Activated B cell treated with CpG ODN at 0.5 μM for 24 hours (primary cell): Measurements from ENCODE around the gene TIMM17B. TPM values are rescaled to one million over a fixed set of nuclear protein-coding genes. Genes with fewer than 3 reads are reported as not detected.

ENCODE experiments used
- ATAC-seq: fragments of 200-7000 bp; cut with Tn5 transposase; one replicate; pipeline ENCODE4 v1.10.0; 2021; ENCODE audit warnings: low read depth, mild to moderate bottlenecking, moderate library complexity
- CTCF ChIA-PET: fragments of 350-600 bp; sonication (Branson Sonifier 250); formaldehyde crosslinking; loops from one replicate; lab custom pipeline; 2021; ENCODE audit warnings: antibody characterized with exemption; lab: Charles Lee
- POLR2A ChIA-PET: fragments of 350-600 bp; sonication (Branson Sonifier 250); formaldehyde crosslinking; loops from one replicate; lab custom pipeline; 2021; ENCODE audit warnings: antibody characterized with exemption; lab: Charles Lee
- DNase-seq: peaks from one replicate; pipeline ENCODE4 v3.0.0; 2022
- H3K27ac Mint-ChIP-seq: one replicate; pipeline ENCODE4 v1.8.0; 2020; ENCODE audit warnings: mixed read lengths
- H3K27me3 Mint-ChIP-seq: one replicate; pipeline ENCODE4 v1.8.0; 2021; ENCODE audit warnings: mixed read lengths
- H3K36me3 Mint-ChIP-seq: one replicate; pipeline ENCODE4 v1.8.0; 2021; ENCODE audit warnings: low read depth, mixed read lengths
- H3K4me1 Mint-ChIP-seq: one replicate; pipeline ENCODE4 v1.8.0; 2021; ENCODE audit warnings: mixed read lengths
- H3K4me3 Mint-ChIP-seq: one replicate; pipeline ENCODE4 v1.8.0; 2020; ENCODE audit warnings: mild to moderate bottlenecking, mixed read lengths
- H3K9me3 Mint-ChIP-seq: one replicate; pipeline ENCODE4 v1.8.0; 2020; ENCODE audit warnings: mixed read lengths
- intact Hi-C: fragments of 100-400 bp; cut with micrococcal nuclease; formaldehyde crosslinking; loops from one replicate; pipeline ENCODE4 v1.15.1; 2024
- total RNA-seq: library from RNA; stranded (reverse); gene quantifications from 2 replicates; pipeline ENCODE4 v1.2.3, GENCODE V29; 2022
- TF ChIP-seq, protein P1 (sequence below): fragments of 200-600 bp; IDR thresholded peaks from one replicate; pipeline ENCODE4 v1.8.0; 2022; ENCODE audit warnings: antibody characterized with exemption, mild to moderate bottlenecking

Gene TIMM17B
- total RNA-seq, 1 donor from 2014 or later, result 47.8 TPM

GRCh38 chrX:48935301-48935670 is 37.7 kb upstream of the TIMM17B start:
- POLR2A ChIA-PET, result interaction anchor here (0.5 to 17.9 kb wide), 2 partner anchors 21 to 52 kb away, joined by 4 to 718 read pairs; partner anchors contain the start of genes PIM2 and SLC35A2
- intact Hi-C loops, result loop anchor here (10.0 kb wide), 1 partner anchor 360 kb away; the partner anchor contains the start of gene RBM3
- no peak for DNase-seq
- ATAC-seq, result no peak
- CTCF ChIA-PET, result no interaction called here
- Mint-ChIP-seq H3K4me3 (peak overlapping the region; percentile 57), H3K27ac (peak overlapping the region; percentile 88), H3K36me3 (peaks cover 38% of the 10 kb centered on the region), H3K27me3 (no peaks in the 10 kb centered on the region), H3K4me1 (peaks cover 75% of the 10 kb centered on the region), H3K9me3 (no peaks in the 10 kb centered on the region)
- TF ChIP-seq, protein P1, sequence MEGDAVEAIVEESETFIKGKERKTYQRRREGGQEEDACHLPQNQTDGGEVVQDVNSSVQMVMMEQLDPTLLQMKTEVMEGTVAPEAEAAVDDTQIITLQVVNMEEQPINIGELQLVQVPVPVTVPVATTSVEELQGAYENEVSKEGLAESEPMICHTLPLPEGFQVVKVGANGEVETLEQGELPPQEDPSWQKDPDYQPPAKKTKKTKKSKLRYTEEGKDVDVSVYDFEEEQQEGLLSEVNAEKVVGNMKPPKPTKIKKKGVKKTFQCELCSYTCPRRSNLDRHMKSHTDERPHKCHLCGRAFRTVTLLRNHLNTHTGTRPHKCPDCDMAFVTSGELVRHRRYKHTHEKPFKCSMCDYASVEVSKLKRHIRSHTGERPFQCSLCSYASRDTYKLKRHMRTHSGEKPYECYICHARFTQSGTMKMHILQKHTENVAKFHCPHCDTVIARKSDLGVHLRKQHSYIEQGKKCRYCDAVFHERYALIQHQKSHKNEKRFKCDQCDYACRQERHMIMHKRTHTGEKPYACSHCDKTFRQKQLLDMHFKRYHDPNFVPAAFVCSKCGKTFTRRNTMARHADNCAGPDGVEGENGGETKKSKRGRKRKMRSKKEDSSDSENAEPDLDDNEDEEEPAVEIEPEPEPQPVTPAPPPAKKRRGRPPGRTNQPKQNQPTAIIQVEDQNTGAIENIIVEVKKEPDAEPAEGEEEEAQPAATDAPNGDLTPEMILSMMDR, result no peak

GRCh38 chrX:48934581-48935300 is 37.2 kb upstream of the TIMM17B start:
- H3K4me1 Mint-ChIP-seq, result peaks cover 72% of the 10 kb centered on the region
- TF ChIP-seq, protein P1, result no peak
- DNase-seq (no peak), ATAC-seq (no peak)
- peaks cover 39% of the 10 kb centered on the region for H3K36me3 Mint-ChIP-seq
- CTCF ChIA-PET, result no interaction called here
- H3K9me3 Mint-ChIP-seq, result no peaks in the 10 kb centered on the region
- H3K27ac Mint-ChIP-seq, result peak overlapping the region; percentile 88
- intact Hi-C loops, result loop anchor here (10.0 kb wide), 1 partner anchor 360 kb away; the partner anchor contains the start of gene RBM3
- POLR2A ChIA-PET, result interaction anchor here (0.5 to 17.9 kb wide), 2 partner anchors 20 to 52 kb away, joined by 4 to 718 read pairs; partner anchors contain the start of genes PIM2 and SLC35A2
- no peaks in the 10 kb centered on the region for H3K27me3 Mint-ChIP-seq
- peak overlapping the region; percentile 57 for H3K4me3 Mint-ChIP-seq

DNA sequence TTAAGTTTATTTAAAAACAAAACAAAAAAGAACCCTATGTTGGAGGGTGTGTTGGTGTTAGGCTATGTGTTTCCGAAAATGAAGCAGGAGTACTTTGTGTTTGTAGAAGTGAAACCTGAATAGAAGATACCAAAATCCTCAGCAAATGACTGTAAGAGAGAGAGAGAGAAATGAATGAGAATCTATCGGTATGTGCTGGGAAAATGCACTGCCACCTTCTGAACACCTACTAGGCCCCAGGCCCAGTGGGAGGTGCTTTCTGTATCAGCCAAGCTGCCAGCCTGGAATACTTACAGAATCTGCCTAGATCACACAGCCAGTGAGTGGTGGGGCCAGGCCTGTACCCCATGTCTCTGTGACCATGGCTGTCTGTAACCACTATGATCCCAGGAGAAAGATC is 36.2 kb upstream of the TIMM17B start:
- POLR2A ChIA-PET, result interaction anchor here (17.9 kb wide), 1 partner anchor 19 kb away, joined by 718 read pairs; the partner anchor contains the start of genes PIM2 and SLC35A2
- DNase-seq (no peak), ATAC-seq (no peak)
- H3K4me3 Mint-ChIP-seq, result peak overlapping the region; percentile 60
- H3K4me1 Mint-ChIP-seq, result peaks cover 65% of the 10 kb centered on the region
- H3K36me3 Mint-ChIP-seq, result peaks cover 39% of the 10 kb centered on the region
- intact Hi-C loops, result loop anchor here (10.0 kb wide), 1 partner anchor 359 kb away; the partner anchor contains the start of gene RBM3
- H3K9me3 Mint-ChIP-seq, result no peaks in the 10 kb centered on the region
- H3K27me3 Mint-ChIP-seq, result no peaks in the 10 kb centered on the region
- peak overlapping the region; percentile 88 for H3K27ac Mint-ChIP-seq
- CTCF ChIA-PET, result no interaction called here
- TF ChIP-seq, protein P1, result no peak

DNA sequence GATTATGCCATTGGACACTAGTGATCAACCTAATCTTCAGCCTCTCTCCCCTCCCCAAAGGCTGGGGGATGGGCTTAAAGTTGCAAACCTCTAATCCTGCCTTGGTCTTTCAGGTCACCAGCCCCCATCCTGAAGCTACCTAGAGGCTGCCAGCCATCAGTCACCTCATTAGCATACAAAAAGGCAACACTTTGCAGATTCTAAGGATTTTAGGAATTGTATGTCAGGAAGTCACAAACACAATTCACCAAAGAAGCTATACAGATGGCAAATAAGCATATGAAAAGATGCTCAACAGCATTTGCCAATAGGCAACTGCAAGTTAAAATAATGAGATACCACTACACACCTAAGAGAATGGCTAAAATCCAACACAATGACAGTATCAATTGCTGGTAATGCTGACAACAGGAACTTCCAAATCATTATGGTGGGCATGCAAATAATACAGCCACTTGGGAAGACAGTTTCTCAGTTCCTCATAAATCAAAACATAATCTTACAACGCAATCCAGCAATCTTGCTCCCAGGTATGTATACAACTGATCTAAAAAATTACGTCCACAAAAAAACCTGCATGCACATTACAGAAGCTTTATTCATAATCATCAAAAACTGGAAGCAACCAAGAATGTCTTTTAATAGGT is 30.3 kb upstream of the TIMM17B start:
- Mint-ChIP-seq H3K4me3 (peak overlapping the region; percentile 65), H3K9me3 (no peaks in the 10 kb centered on the region), H3K4me1 (peaks cover 43% of the 10 kb centered on the region), H3K36me3 (peaks cover 46% of the 10 kb centered on the region), H3K27me3 (no peaks in the 10 kb centered on the region), H3K27ac (peak overlapping the region; percentile 63)
- intact Hi-C loops, result loop anchor here (1.0 kb wide), 2 partner anchors 9 kb away; partner anchors contain the start of gene PIM2
- TF ChIP-seq, protein P1, result no peak
- POLR2A ChIA-PET, result interaction anchor here (0.6 to 6.9 kb wide), 4 partner anchors 9 to 1075 kb away, joined by 4 to 93 read pairs (median 9); partner anchors contain the start of gene PIM2
- DNase-seq (no peak), ATAC-seq (peak; percentile 45)
- CTCF ChIA-PET, result interaction anchor here (0.9 to 1.6 kb wide), 3 partner anchors 9 to 11 kb away, joined by 3 to 5 read pairs (median 4); no protein-coding TSS in a partner anchor
